ENCODE measurements around the gene CCDC200.
"Not testable (repeated sequence)": the region's sequence is repeated elsewhere in the genome, so short reads cannot be mapped to it uniquely, and the experiment has no call there.

Gene CCDC200

GRCh38 chr17:43193251-43193650 is 35.2 kb downstream of the CCDC200 start:
- CTCF ChIA-PET, result interaction anchor here (0.9 kb wide), 2 partner anchors 116 to 135 kb away, joined by 3 read pairs; no protein-coding TSS in a partner anchor
- Histone ChIP-seq H3K9me3 (ENCODE audit: control insufficient read depth, insufficient read depth, low read depth, low read length) (no peaks in the 10 kb centered on the region), H3K36me3 (ENCODE audit: control insufficient read depth in 2 of 2, insufficient read depth in 1 of 2, low read length in 2 of 2) (peaks cover 83 to 96% of the 10 kb centered on the region in 2 experiments), H3K4me1 (ENCODE audit: control insufficient read depth, insufficient read depth, low read length) (no peaks in the 10 kb centered on the region), H3K4me3 (ENCODE audit: low read depth, low read length) (no peak overlapping the region), H3K27ac (ENCODE audit: extremely low read depth, low read depth, low read length) (no peak overlapping the region)
- POLR2A ChIA-PET, result no interaction called here
- TF ChIP-seq BCL6B (tag by site-specific recombination; IDR thresholded peaks at IDR 0.05) (no peak), ZNF366 (tag by site-specific recombination; conservative IDR thresholded peaks at IDR 0.05) (no peak)
- TF ChIP-seq, protein P1, sequence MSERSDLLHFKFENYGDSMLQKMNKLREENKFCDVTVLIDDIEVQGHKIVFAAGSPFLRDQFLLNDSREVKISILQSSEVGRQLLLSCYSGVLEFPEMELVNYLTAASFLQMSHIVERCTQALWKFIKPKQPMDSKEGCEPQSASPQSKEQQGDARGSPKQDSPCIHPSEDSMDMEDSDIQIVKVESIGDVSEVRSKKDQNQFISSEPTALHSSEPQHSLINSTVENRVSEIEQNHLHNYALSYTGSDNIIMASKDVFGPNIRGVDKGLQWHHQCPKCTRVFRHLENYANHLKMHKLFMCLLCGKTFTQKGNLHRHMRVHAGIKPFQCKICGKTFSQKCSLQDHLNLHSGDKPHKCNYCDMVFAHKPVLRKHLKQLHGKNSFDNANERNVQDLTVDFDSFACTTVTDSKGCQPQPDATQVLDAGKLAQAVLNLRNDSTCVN (tag by site-specific recombination; optimal IDR thresholded peaks at IDR 0.05), result no peak

GRCh38 chr17:43186656-43187055 is 41.8 kb downstream of the CCDC200 start:
- H3K4me3 ChIP-seq (ENCODE audit: low read depth, low read length); H3K9me3 ChIP-seq (ENCODE audit: control insufficient read depth, insufficient read depth, low read depth, low read length); H3K27ac ChIP-seq (ENCODE audit: extremely low read depth, low read depth, low read length); POLR2A ChIA-PET; H3K4me1 ChIP-seq (ENCODE audit: control insufficient read depth, insufficient read depth, low read length): not testable (repeated sequence)
- CTCF ChIA-PET, result interaction anchor here (1.0 kb wide), 1 partner anchor 189 kb away, joined by 4 read pairs; the partner anchor contains the start of gene RPL27
- peak; percentile 99 for TF ChIP-seq ZNF146 (tag by site-specific recombination; IDR thresholded peaks at IDR 0.05)
- TF ChIP-seq, protein P2, sequence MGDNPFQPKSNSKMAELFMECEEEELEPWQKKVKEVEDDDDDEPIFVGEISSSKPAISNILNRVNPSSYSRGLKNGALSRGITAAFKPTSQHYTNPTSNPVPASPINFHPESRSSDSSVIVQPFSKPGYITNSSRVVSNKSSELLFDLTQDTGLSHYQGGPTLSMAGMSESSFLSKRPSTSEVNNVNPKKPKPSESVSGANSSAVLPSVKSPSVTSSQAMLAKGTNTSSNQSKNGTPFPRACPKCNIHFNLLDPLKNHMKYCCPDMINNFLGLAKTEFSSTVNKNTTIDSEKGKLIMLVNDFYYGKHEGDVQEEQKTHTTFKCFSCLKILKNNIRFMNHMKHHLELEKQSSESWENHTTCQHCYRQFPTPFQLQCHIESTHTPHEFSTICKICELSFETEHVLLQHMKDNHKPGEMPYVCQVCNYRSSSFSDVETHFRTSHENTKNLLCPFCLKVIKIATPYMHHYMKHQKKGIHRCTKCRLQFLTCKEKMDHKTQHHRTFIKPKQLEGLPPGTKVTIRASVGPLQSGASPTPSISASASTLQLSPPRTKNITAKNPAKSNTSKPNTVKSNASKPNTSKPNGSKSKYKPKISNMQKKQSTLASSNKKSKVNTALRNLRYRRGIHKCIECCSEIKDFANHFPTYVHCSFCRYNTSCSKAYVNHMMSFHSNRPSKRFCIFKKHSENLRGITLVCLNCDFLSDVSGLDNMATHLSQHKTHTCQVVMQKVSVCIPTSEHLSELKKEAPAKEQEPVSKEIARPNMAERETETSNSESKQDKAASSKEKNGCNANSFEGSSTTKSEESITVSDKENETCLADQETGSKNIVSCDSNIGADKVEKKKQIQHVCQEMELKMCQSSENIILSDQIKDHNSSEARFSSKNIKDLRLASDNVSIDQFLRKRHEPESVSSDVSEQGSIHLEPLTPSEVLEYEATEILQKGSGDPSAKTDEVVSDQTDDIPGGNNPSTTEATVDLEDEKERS (tag by site-specific recombination; IDR thresholded peaks at IDR 0.05), result 0 out of 2 replicates have a peak, but pooled peaks have one; percentile 31
- TF ChIP-seq ZNF580 (tag by site-specific recombination; IDR thresholded peaks at IDR 0.05), result 0 out of 2 replicates have a peak, but pooled peaks have one; percentile 12
- peaks cover 42 to 63% of the 10 kb centered on the region in 2 experiments for H3K36me3 ChIP-seq (ENCODE audit: control insufficient read depth in 2 of 2, insufficient read depth in 1 of 2, low read length in 2 of 2)

DNA sequence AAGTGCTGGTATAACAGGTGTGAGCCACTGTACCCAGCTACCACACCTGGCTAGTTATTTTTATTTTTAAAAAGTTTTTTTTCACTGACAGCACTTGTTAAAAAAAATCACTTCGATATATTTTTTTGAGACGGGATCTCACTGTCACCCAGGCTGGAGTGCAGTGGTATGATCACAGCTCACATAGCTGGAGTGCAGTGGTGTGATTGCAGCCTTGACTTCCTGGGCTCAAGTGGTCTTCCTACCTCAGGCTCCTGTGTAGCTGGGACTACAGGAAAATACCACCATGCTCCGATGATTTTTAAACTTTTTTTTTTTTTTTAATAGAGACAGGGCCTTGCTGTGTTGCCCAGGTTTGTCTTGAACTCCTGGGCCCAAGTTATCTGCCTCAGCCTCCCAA is 44.5 kb downstream of the CCDC200 start:
- POLR2A ChIA-PET, result no interaction called here
- no peak overlapping the region for H3K4me3 ChIP-seq (ENCODE audit: low read depth, low read length)
- H3K27ac ChIP-seq (ENCODE audit: extremely low read depth, low read depth, low read length), result no peak overlapping the region
- peaks cover 32 to 57% of the 10 kb centered on the region in 2 experiments for H3K36me3 ChIP-seq (ENCODE audit: control insufficient read depth in 2 of 2, insufficient read depth in 1 of 2, low read length in 2 of 2)
- H3K4me1 ChIP-seq (ENCODE audit: control insufficient read depth, insufficient read depth, low read length), result no peaks in the 10 kb centered on the region
- H3K9me3 ChIP-seq (ENCODE audit: control insufficient read depth, insufficient read depth, low read depth, low read length), result no peaks in the 10 kb centered on the region; the same call in 1 of the 2 replicates
- CTCF ChIA-PET, result interaction anchor here (0.7 kb wide), 1 partner anchor 11 kb away, joined by 3 read pairs; no protein-coding TSS in a partner anchor
- TF ChIP-seq ZNF791 (tag by site-specific recombination; IDR thresholded peaks at IDR 0.05) (no peak), YY1 (tag by site-specific recombination; IDR thresholded peaks at IDR 0.05) (no peak), ZNF350 (tag by site-specific recombination; IDR thresholded peaks at IDR 0.05) (no peak), ZNF18 (tag by site-specific recombination; IDR thresholded peaks at IDR 0.05) (no peak), ZNF664 (tag by site-specific recombination; IDR thresholded peaks at IDR 0.05) (no peak), ZNF16 (tag by site-specific recombination; IDR thresholded peaks at IDR 0.05; ENCODE audit: low read depth) (no peak), ZNF266 (tag by site-specific recombination; IDR thresholded peaks at IDR 0.05; ENCODE audit: low read depth) (no peak), SALL2 (tag by site-specific recombination; IDR thresholded peaks at IDR 0.05; ENCODE audit: borderline replicate concordance) (no peak), ZNF175 (tag by site-specific recombination; IDR thresholded peaks at IDR 0.05) (no peak), ZNF341 (tag by site-specific recombination; IDR thresholded peaks at IDR 0.05; ENCODE audit: low read depth) (no peak), KLF8 (tag by site-specific recombination; IDR thresholded peaks at IDR 0.05) (no peak), ZNF629 (tag by site-specific recombination; IDR thresholded peaks at IDR 0.05) (no peak), ZIC2 (tag by site-specific recombination; IDR thresholded peaks at IDR 0.05) (no peak), ZNF146 (tag by site-specific recombination; IDR thresholded peaks at IDR 0.05) (no peak)
- TF ChIP-seq, protein P3, sequence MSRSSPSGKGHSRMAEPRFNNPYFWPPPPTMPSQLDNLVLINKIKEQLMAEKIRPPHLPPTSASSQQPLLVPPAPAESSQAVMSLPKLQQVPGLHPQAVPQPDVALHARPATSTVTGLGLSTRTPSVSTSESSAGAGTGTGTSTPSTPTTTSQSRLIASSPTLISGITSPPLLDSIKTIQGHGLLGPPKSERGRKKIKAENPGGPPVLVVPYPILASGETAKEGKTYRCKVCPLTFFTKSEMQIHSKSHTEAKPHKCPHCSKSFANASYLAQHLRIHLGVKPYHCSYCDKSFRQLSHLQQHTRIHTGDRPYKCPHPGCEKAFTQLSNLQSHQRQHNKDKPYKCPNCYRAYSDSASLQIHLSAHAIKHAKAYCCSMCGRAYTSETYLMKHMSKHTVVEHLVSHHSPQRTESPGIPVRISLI (tag by site-specific recombination; IDR thresholded peaks at IDR 0.05), result no peak
- TF ChIP-seq, protein P1 (tag by site-specific recombination; optimal IDR thresholded peaks at IDR 0.05), result no peak

Data from HEK293 (cell line).